ENCODE results near the gene FAM187B. TPM values are rescaled to one million over a fixed set of nuclear protein-coding genes. Genes with fewer than 3 reads are reported as not detected.

Gene FAM187B
- total and polyA plus RNA-seq, 2 of the 8 experiments (the other 6 are each of a cell fraction or from before 2014, with no cell fraction given): not detected

- Histone ChIP-seq H3K4me2 (ENCODE audit: insufficient read depth in 1 of 2, low read depth in 2 of 2, low read length in 2 of 2) (no peak overlapping the region), H3K23ac (ENCODE audit: insufficient read length) (no peak overlapping the region), H2AK5ac (ENCODE audit: low read depth, low read length) (no peak overlapping the region), H4K8ac (ENCODE audit: extremely low read depth, insufficient read depth, low read length) (no peak overlapping the region), H2BK15ac (ENCODE audit: low read length) (no peak overlapping the region), H2BK5ac (ENCODE audit: low read depth, low read length) (no peak overlapping the region), H3K27ac (ENCODE audit: low read depth, low read length) (no peak overlapping the region), H4K91ac (replicated peaks; ENCODE audit: insufficient read length, low read length) (no peak overlapping the region), H3K56ac (replicated peaks; ENCODE audit: insufficient read length, low read depth, low read length) (no peak overlapping the region), H3K9me3 (ENCODE audit: insufficient read depth in 2 of 2, low read depth in 1 of 2, low read length in 1 of 2) (no peaks in the 10 kb centered on the region), H3K9ac (replicated peaks in 1 of 4; ENCODE audit: extremely low read depth in 1 of 4, low read depth in 3 of 4, low read length in 3 of 4) (no peak overlapping the region), H4K20me1 (replicated peaks in 1 of 2; ENCODE audit: control insufficient read depth in 1 of 2, insufficient read depth in 2 of 2, low read length in 2 of 2) (peaks cover 26 to 39% of the 10 kb centered on the region in 2 experiments), H3K79me1 (ENCODE audit: low read depth, low read length) (peaks cover 19% of the 10 kb centered on the region), H3K23me2 (ENCODE audit: low read depth, low read length) (no peaks in the 10 kb centered on the region), H3K79me2 (ENCODE audit: control insufficient read depth in 1 of 2, insufficient read depth in 2 of 2, low read length in 2 of 2) (peaks cover 0 to 36% of the 10 kb centered on the region in 2 experiments; a peak in 3 of 4 replicates), H2BK12ac (ENCODE audit: low read depth, low read length) (no peak overlapping the region), H3K36me3 (ENCODE audit: control insufficient read depth in 2 of 4, insufficient read depth in 4 of 4, low read length in 3 of 4) (peaks cover 30 to 46% (median 37%) of the 10 kb centered on the region in 4 experiments), H3K14ac (ENCODE audit: insufficient read length) (no peak overlapping the region), H3K4ac (replicated peaks; ENCODE audit: insufficient read length, low read depth, low read length) (no peak overlapping the region), H3K18ac (ENCODE audit: extremely low read depth, low read length) (no peak overlapping the region), H2BK120ac (replicated peaks; ENCODE audit: low read depth, low read length) (no peak overlapping the region), H3K27me3 (replicated peaks in 1 of 4; ENCODE audit: control insufficient read depth in 3 of 4, extremely low read depth in 1 of 4, insufficient read depth in 3 of 4, low read length in 3 of 4) (no peaks in the 10 kb centered on the region), H3K4me3 (ENCODE audit: extremely low read depth in 1 of 4, insufficient read depth in 2 of 4, low read depth in 3 of 4, low read length in 4 of 4) (no peak overlapping the region), H3K4me1 (replicated peaks in 1 of 4; ENCODE audit: control insufficient read depth in 3 of 4, insufficient read depth in 4 of 4, low read length in 3 of 4) (peaks cover 0 to 5% (median 2%) of the 10 kb centered on the region in 4 experiments; a peak in 2 of 7 replicates), H2BK20ac (ENCODE audit: low read length) (no peak overlapping the region), H4K5ac (ENCODE audit: insufficient read length, low read depth, low read length) (no peak overlapping the region), H2AFZ (ENCODE audit: low read length) (no peak overlapping the region)
- WGBS, 2 experiments (ENCODE audit: extremely low coverage in 1 of 2, insufficient coverage in 1 of 2, insufficient read length in 1 of 2, insufficient replicate concordance in 2 of 2, low coverage in 1 of 2, low lambda C conversion rate in 2 of 2, missing lambda C conversion rate in 1 of 2): 89% methylated on average over 9 of the region's 9 CpGs; no CpG with 5 or more reads in 1 of the 2 experiments
- ChIA-PET POLR2A (ENCODE audit: partially characterized antibody) (interaction anchor here (0.7 to 9.8 kb wide), 6 partner anchors 8 to 147 kb away, joined by 3 to 146 read pairs (median 4); partner anchors contain the start of genes FXYD7, HAMP and USF2), CTCF (ENCODE audit: partially characterized antibody) (interaction anchor here (0.6 to 1.3 kb wide), 5 partner anchors 7 to 167 kb away, joined by 3 to 4 read pairs (median 3); no protein-coding TSS in a partner anchor)
- DNase-seq (ENCODE audit: low read depth in 1 of 2, low spot score in 2 of 2) (no peak), FAIRE-seq (no peak)
- TF ChIP-seq CTBP2 (IDR thresholded peaks at IDR 0.05; ENCODE audit: borderline replicate concordance, insufficient read depth, insufficient read length, low read length): no peak
- no peak for TF ChIP-seq CREB1 (IDR thresholded peaks at IDR 0.05)
- TF ChIP-seq TBP (IDR thresholded peaks at IDR 0.05; ENCODE audit: low read depth, low read length): no peak
Measured at GRCh38 chr19:35257113-35257461, 28.5 kb upstream of the FAM187B start.
